Activated CD8-positive, alpha-beta T cell treated with anti-CD3 and anti-CD28 coated beads, Interleukin-2, amount 10 ng/mL, durations not matched to agents 7 days and 5 days (primary cell): Measurements from ENCODE around the gene YWHAQ. TPM values are rescaled to one million over a fixed set of nuclear protein-coding genes. Genes with fewer than 3 reads are reported as not detected.
"Not testable (repeated sequence)": the region's sequence is repeated elsewhere in the genome, so short reads cannot be mapped to it uniquely, and the experiment has no call there.

Experiments used
- ATAC-seq: fragments of 150-1000 bp; cut with Tn5 transposase; one replicate; pipeline ENCODE4 v1.10.0; 2021; ENCODE audit warnings: moderate library complexity
- CTCF ChIA-PET: fragments of 350-600 bp; sonication (Branson Sonifier 250); formaldehyde crosslinking; loops from one replicate; lab custom pipeline; 2021; ENCODE audit warnings: antibody characterized with exemption; lab: Charles Lee
- POLR2A ChIA-PET: fragments of 350-600 bp; sonication (Branson Sonifier 250); formaldehyde crosslinking; loops from one replicate; lab custom pipeline; 2021; ENCODE audit warnings: antibody characterized with exemption; lab: Charles Lee
- DNase-seq: peaks from one replicate; pipeline ENCODE4 v3.0.0-alpha.2; 2020
- H3K27ac Mint-ChIP-seq: one replicate; pipeline ENCODE4 v1.8.0; 2021; ENCODE audit warnings: mild to moderate bottlenecking, mixed read lengths
- H3K27me3 Mint-ChIP-seq: one replicate; pipeline ENCODE4 v1.8.0; 2021; ENCODE audit warnings: low read depth, mixed read lengths
- H3K36me3 Mint-ChIP-seq: one replicate; pipeline ENCODE4 v1.8.0; 2021; ENCODE audit warnings: low read depth, mixed read lengths
- H3K4me1 Mint-ChIP-seq: one replicate; pipeline ENCODE4 v1.8.0; 2021; ENCODE audit warnings: low read depth, mixed read lengths
- H3K4me3 Mint-ChIP-seq: one replicate; pipeline ENCODE4 v1.8.0; 2021; ENCODE audit warnings: mild to moderate bottlenecking, mixed read lengths
- H3K9me3 Mint-ChIP-seq: one replicate; pipeline ENCODE4 v1.8.0; 2022; ENCODE audit warnings: mixed read lengths; ENCODE audit not compliant: insufficient read depth
- total RNA-seq, 2 experiments: library from RNA; stranded (reverse); gene quantifications; one replicate each; pipeline ENCODE4 v1.2.3, GENCODE V29; 2021

Gene YWHAQ
- total RNA-seq, 2 experiments from 2014 or later: 292 to 315 TPM

DNA sequence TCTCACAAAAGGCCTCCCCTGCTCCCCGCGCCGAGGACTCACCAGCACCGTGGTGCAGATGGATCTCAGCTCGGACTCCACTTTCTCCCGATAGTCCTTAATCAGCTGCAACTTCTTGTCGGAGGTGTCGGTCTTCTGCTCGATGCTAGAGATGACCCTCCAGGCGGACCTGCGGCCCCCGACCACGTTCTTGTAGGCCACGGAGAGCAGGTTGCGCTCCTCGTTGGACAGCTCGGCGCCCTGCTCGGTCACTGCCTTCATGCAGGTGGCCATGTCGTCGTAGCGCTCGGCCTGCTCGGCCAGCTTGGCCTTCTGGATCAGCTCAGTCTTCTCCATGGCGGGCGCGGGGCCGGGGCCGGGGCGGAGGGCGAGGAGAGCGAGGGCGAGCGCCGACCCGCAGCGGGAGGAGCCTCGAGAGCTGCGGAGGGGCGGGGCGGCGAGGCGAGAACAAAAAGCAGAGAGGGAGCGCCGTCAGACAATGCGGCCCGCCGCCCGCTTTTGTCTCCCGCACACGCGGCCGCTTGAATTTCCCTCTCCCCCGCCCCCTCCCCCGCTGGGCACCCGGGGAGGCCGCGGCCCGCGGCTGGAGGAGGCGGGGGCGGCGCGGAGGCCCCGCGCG, 571 bp downstream of the YWHAQ start:
- Mint-ChIP-seq H3K27ac (peak overlapping the region; percentile 92), H3K27me3 (peaks cover 23% of the 10 kb centered on the region), H3K4me1 (peaks cover 52% of the 10 kb centered on the region), H3K9me3 (no peaks in the 10 kb centered on the region), H3K36me3 (peaks cover 51% of the 10 kb centered on the region), H3K4me3 (peak overlapping the region; percentile 97)
- POLR2A ChIA-PET: interaction anchor here (0.7 to 3.1 kb wide), 20 partner anchors 11 to 213 kb away, joined by 3 to 47 read pairs (median 5); partner anchors contain the start of genes ADAM17, CPSF3, IAH1 and ITGB1BP1
- peak; percentile 81 for DNase-seq
- ATAC-seq: peak; percentile 61
- CTCF ChIA-PET: interaction anchor here (1.0 to 2.4 kb wide), 15 partner anchors 9 to 169 kb away, joined by 3 to 12 read pairs (median 4); partner anchors contain the start of gene ADAM17

DNA sequence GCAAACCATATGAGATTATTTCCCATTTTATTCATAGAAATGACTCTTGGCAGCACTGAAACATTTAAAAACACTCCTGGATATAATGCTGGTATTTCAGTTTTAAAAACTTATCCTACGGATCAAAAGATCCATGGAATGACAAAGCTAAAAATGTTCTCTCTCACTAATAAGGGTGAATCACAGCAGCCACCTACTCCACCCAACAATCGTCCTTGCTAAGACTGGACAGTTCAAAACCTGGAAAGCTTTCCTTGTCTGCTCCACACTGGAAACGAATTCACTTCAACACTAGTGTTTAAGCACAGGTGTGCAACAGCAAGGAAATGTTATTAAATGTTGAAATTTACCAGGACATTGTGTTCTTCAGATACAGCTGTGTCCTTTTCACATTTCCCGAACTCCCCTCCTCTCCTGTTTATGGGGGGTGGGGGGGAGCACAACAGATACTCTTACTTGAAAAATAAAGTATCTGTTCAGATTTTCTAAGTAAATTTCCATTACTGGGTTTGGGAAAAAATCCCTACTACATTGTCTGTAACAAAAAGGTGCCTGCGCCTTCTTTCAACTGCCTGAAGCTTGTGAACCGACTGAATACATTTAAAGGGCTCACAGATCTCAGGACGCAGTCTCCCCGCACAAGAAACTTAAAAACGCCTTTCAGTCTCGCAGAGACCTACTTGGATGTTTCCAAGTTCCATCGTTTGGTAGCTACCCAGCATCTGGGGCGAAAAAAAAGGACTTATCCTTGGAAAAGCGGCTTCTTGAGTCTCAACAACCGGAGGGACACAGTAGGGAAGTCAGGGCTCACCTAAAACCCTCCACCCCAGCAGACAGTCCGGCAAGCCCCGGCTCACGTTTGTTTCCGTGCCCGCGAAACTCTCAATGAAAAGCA, 1.3 kb downstream of the YWHAQ start:
- DNase-seq (no peak), ATAC-seq (no peak)
- Mint-ChIP-seq H3K27me3 (peaks cover 20% of the 10 kb centered on the region), H3K9me3 (no peaks in the 10 kb centered on the region), H3K27ac (peak overlapping the region; percentile 92), H3K4me3 (peak overlapping the region; percentile 97), H3K4me1 (peaks cover 54% of the 10 kb centered on the region), H3K36me3 (peaks cover 53% of the 10 kb centered on the region)
- POLR2A ChIA-PET: interaction anchor here (0.7 to 3.1 kb wide), 16 partner anchors 10 to 214 kb away, joined by 3 to 47 read pairs (median 5); partner anchors contain the start of genes ADAM17, CPSF3, IAH1 and ITGB1BP1
- CTCF ChIA-PET: interaction anchor here (0.6 to 2.4 kb wide), 15 partner anchors 9 to 170 kb away, joined by 3 to 12 read pairs (median 4); partner anchors contain the start of gene ADAM17

DNA sequence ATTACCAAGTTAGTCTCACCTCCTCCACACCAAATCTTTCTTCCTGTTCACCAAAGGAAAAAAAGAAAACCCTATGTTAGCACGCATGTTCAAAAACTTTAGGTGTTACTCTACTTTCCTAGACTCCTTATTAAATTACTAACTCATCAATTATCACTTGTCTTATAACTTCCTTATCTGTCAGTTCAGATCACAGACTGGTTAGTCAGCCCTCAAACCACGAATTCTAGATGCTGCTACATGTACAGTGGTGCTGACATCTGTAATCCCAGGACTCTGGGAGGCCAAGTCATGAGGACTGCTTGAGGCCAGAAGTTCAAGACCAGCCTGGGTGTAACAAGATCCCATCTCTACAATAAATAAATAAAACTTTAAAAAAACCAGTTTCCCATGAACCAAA, 3.5 kb downstream of the YWHAQ start:
- H3K27ac Mint-ChIP-seq: peak overlapping the region; percentile 2
- H3K4me3 Mint-ChIP-seq: no peak overlapping the region
- peaks cover 69% of the 10 kb centered on the region for H3K36me3 Mint-ChIP-seq
- peaks cover 64% of the 10 kb centered on the region for H3K4me1 Mint-ChIP-seq
- DNase-seq: no peak
- H3K27me3 Mint-ChIP-seq: peaks cover 5% of the 10 kb centered on the region
- ChIA-PET CTCF (no interaction called here), POLR2A (no interaction called here)
- H3K9me3 Mint-ChIP-seq: no peaks in the 10 kb centered on the region
- no peak for ATAC-seq

DNA sequence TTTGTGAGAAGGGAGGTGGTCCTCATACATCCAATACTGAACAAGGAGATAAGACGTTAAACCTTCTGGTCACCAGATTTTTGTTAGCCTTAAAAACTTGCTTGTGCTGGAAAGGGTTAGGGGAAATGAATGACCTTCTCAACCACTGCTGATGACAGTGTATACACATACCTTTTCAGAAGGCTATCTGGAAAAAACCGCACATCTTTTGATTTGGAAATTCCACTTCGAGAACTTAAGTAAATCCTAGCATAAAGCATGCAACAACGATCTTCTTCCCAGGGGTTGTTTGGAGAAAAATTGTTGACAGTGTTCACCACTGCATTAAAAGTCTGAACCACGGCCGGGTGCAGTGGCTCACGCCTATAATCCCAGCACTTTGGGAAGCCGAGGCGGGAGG, 7.6 kb downstream of the YWHAQ start:
- CTCF ChIA-PET: no interaction called here
- ATAC-seq: no peak
- H3K27me3 Mint-ChIP-seq: no peaks in the 10 kb centered on the region
- H3K4me3 Mint-ChIP-seq: no peak overlapping the region
- H3K36me3 Mint-ChIP-seq: peaks cover 72% of the 10 kb centered on the region
- POLR2A ChIA-PET: interaction anchor here (1.3 kb wide), 1 partner anchor 67 kb away, joined by 4 read pairs; the partner anchor contains the start of gene ADAM17
- H3K27ac Mint-ChIP-seq: no peak overlapping the region
- H3K9me3 Mint-ChIP-seq: no peaks in the 10 kb centered on the region
- H3K4me1 Mint-ChIP-seq: peaks cover 79% of the 10 kb centered on the region
- no peak for DNase-seq

DNA sequence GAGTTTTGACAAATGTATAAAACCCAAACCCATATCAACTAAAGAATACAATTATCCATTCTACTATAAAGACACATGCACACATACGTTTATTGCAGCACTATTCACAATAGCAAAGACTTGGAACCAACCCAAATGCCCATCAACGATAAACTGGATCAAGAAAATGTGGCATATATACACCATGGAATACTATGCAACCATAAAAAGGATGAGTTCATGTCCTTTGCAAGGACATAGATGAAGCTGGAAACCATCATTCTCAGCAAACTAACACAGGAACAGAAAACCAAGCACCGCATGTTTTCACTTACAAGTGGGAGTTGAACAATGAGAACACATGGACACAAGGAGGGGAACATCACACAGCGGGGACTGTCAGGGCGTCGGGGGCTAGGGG, 9.1 kb downstream of the YWHAQ start:
- not testable (repeated sequence) for H3K27me3 Mint-ChIP-seq, H3K9me3 Mint-ChIP-seq, H3K4me3 Mint-ChIP-seq, H3K27ac Mint-ChIP-seq, DNase-seq, ATAC-seq
- Mint-ChIP-seq H3K4me1 (peaks cover 75% of the 10 kb centered on the region), H3K36me3 (peaks cover 68% of the 10 kb centered on the region)
- ChIA-PET POLR2A (interaction anchor here (5.2 kb wide), 1 partner anchor 9 kb away, joined by 41 read pairs; the partner anchor contains the start of gene YWHAQ), CTCF (interaction anchor here (1.0 to 2.2 kb wide), 2 partner anchors 9 to 192 kb away, joined by 3 to 8 read pairs; partner anchors contain the start of gene YWHAQ)

DNA sequence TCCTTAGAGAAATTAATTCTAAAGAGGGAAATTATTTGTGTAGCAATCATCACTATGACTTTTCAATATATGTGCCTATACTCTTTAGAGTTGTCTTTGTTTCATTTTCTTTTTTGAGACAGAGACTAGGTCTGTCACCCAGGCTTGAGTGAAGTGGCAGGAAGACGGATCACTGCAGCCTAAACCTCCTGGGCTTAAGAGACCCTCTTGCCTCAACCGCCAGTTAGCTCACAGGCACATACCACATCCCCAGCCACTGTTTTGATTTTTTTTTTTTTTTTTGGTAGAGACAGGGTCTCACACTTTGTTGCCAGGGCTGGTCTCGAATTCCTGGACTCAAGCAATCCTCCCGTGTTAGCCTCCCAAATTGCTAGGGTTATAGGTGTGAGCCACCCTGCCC, 12.4 kb downstream of the YWHAQ start:
- CTCF ChIA-PET: interaction anchor here (1.1 to 2.8 kb wide), 4 partner anchors 11 to 85 kb away, joined by 3 to 9 read pairs (median 4); partner anchors contain the start of gene YWHAQ
- DNase-seq (peak; percentile 69), ATAC-seq (peak; percentile 92)
- Mint-ChIP-seq H3K9me3 (no peaks in the 10 kb centered on the region), H3K4me3 (peak overlapping the region; percentile 60), H3K27ac (peak overlapping the region; percentile 89), H3K4me1 (peaks cover 83% of the 10 kb centered on the region), H3K36me3 (peaks cover 67% of the 10 kb centered on the region), H3K27me3 (no peaks in the 10 kb centered on the region)
- POLR2A ChIA-PET: interaction anchor here (0.6 to 5.2 kb wide), 5 partner anchors 11 to 63 kb away, joined by 3 to 41 read pairs (median 7); partner anchors contain the start of genes ADAM17 and YWHAQ

DNA sequence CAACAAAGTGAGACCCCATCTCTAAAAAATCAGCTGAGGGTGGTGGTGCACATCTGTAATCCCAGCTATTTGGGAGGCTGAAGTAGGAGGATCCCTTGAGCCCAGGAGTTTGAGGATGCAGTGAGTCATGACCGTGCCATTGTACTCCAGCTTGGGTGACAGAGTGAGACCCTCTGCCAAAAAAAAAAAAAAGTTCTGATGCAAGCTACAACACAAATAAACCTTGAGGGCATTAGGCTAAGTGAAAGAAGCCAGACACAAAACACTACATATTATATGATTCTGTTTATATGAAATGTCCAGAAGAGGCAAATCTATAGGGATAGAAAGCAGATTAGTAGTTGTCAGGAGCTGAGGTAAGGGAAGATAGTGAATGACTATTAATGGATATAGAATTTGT, 13.0 kb downstream of the YWHAQ start:
- POLR2A ChIA-PET: interaction anchor here (0.6 to 5.2 kb wide), 5 partner anchors 10 to 62 kb away, joined by 3 to 41 read pairs (median 7); partner anchors contain the start of genes ADAM17 and YWHAQ
- ATAC-seq: no peak
- peaks cover 64% of the 10 kb centered on the region for H3K36me3 Mint-ChIP-seq
- H3K4me1 Mint-ChIP-seq: peaks cover 87% of the 10 kb centered on the region
- H3K9me3 Mint-ChIP-seq: no peaks in the 10 kb centered on the region
- H3K4me3 Mint-ChIP-seq: peak overlapping the region; percentile 35
- CTCF ChIA-PET: interaction anchor here (0.7 to 2.8 kb wide), 5 partner anchors 10 to 64 kb away, joined by 3 to 9 read pairs (median 3); partner anchors contain the start of gene YWHAQ
- H3K27me3 Mint-ChIP-seq: no peaks in the 10 kb centered on the region
- DNase-seq: no peak
- H3K27ac Mint-ChIP-seq: peak overlapping the region; percentile 43

DNA sequence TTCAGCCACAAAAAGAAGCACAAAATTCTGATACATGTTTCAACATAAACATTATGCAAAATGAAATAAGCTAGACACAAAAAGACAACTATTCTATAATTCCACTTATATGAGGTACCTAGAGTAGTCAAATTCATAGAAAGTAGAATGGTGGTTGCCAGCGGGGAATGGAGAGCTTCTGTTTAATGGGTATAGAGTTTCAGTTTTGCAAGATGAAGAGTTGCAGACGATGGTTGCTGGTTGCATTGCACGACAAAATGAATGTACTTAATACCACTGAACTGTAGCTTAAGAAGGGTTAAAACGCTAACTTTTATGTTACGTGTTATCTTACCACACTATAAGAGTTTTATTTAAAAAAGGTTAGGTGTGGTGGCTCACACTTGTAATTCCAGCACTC, 13.5 kb downstream of the YWHAQ start:
- ChIA-PET POLR2A (interaction anchor here (1.0 to 5.2 kb wide), 4 partner anchors 9 to 62 kb away, joined by 3 to 41 read pairs (median 12); partner anchors contain the start of genes ADAM17 and YWHAQ), CTCF (interaction anchor here (0.7 to 2.8 kb wide), 4 partner anchors 10 to 63 kb away, joined by 3 to 9 read pairs (median 4); partner anchors contain the start of gene YWHAQ)
- peaks cover 87% of the 10 kb centered on the region for H3K4me1 Mint-ChIP-seq
- H3K4me3 Mint-ChIP-seq: peak overlapping the region; percentile 35
- H3K27me3 Mint-ChIP-seq: no peaks in the 10 kb centered on the region
- no peak for DNase-seq
- no peaks in the 10 kb centered on the region for H3K9me3 Mint-ChIP-seq
- no peak overlapping the region for H3K27ac Mint-ChIP-seq
- ATAC-seq: no peak
- peaks cover 65% of the 10 kb centered on the region for H3K36me3 Mint-ChIP-seq

DNA sequence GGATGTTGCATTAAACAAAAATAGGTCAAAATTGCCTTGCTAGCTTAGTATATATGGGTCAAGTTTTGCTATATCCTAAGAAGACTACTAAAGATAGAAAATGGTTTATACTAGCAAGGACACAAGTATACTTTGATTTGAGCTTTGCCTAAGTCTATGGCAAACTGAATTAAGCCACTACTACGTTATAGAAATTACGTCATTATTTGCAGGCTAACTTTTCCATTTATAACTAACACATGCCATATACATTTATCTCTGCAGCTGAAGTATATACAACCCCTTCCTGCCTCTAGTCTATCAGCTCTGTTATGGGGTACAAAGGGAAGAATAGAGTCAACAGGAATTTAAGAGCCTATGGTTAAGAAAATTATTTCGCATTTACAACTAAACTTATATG, 16.2 kb downstream of the YWHAQ start:
- no peak for ATAC-seq
- Mint-ChIP-seq H3K4me1 (peaks cover 82% of the 10 kb centered on the region), H3K27ac (no peak overlapping the region), H3K27me3 (no peaks in the 10 kb centered on the region), H3K9me3 (no peaks in the 10 kb centered on the region), H3K4me3 (no peak overlapping the region), H3K36me3 (peaks cover 50% of the 10 kb centered on the region)
- no peak for DNase-seq
- POLR2A ChIA-PET: interaction anchor here (0.6 to 2.2 kb wide), 3 partner anchors 16 to 43 kb away, joined by 3 to 5 read pairs (median 3); partner anchors contain the start of gene YWHAQ
- CTCF ChIA-PET: interaction anchor here (0.8 to 1.7 kb wide), 3 partner anchors 15 to 19 kb away, joined by 3 to 6 read pairs (median 3); partner anchors contain the start of gene YWHAQ

DNA sequence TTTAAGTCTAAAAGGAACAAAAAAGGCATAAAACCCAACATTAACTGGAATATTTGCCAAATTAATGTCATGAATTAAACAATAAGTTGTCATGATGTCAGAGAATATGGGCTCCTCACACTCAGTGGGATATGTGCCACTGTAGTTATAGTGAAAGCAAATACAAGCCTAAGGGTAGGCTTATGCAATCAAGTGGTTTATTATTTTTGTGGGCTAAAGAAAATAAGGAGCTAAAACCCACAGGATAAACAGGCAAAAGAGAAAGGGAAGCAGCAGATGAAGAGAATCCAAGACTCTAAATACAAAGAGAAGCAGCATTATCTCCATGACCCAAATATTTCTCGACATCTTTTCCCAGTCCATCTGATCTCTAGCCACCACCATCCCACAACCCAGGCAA, 17.5 kb downstream of the YWHAQ start:
- POLR2A ChIA-PET: no interaction called here
- H3K4me1 Mint-ChIP-seq: peaks cover 83% of the 10 kb centered on the region
- ATAC-seq: no peak
- H3K36me3 Mint-ChIP-seq: peaks cover 54% of the 10 kb centered on the region
- CTCF ChIA-PET: interaction anchor here (1.7 kb wide), 1 partner anchor 18 kb away, joined by 6 read pairs; the partner anchor contains the start of gene YWHAQ
- no peak overlapping the region for H3K4me3 Mint-ChIP-seq
- H3K27me3 Mint-ChIP-seq: no peaks in the 10 kb centered on the region
- no peaks in the 10 kb centered on the region for H3K9me3 Mint-ChIP-seq
- no peak overlapping the region for H3K27ac Mint-ChIP-seq
- DNase-seq: no peak

DNA sequence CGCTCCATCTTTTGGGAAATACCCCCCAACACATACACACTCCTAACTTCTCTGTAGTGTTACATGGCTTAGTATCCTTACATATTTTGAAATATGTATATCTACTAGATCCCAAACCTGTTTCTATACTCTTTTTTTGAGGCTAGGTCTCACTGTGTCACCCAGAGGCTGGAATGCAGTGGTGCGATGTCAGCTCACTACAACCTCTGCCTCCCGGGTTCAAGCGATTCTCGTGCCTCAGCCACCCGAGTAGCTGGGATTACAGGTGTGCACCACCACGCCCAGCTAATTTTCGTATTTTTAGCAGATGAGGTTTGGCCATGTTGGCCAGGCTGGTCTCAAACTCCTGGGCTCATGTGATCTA, 19.3 kb downstream of the YWHAQ start:
- POLR2A ChIA-PET, ATAC-seq: not testable (repeated sequence)

More for the DNA sequence above, 19.3 kb downstream of the YWHAQ start:
- CTCF ChIA-PET: interaction anchor here (1.5 kb wide), 1 partner anchor 18 kb away, joined by 4 read pairs; no protein-coding TSS in a partner anchor
- H3K4me3 Mint-ChIP-seq, DNase-seq, H3K27me3 Mint-ChIP-seq, H3K27ac Mint-ChIP-seq, H3K9me3 Mint-ChIP-seq: not testable (repeated sequence)
- peaks cover 81% of the 10 kb centered on the region for H3K4me1 Mint-ChIP-seq
- H3K36me3 Mint-ChIP-seq: peaks cover 52% of the 10 kb centered on the region
